WTC11 (cell line): ENCODE measurements around the gene ZGPAT.

ENCODE experiments used
- CREB1 ChIP-seq: sonication (generic); formaldehyde crosslinking; IDR thresholded peaks from 2 replicates; pipeline ENCODE4 v1.8.0; 2023; ENCODE audit warnings: mild to moderate bottlenecking, missing genetic modification reagents
- CTCF ChIP-seq: fragments of 200-600 bp; IDR thresholded peaks from 2 replicates; pipeline ENCODE4 v1.8.0; 2022; ENCODE audit warnings: antibody characterized with exemption
- FOXJ3 ChIP-seq: sonication (generic); formaldehyde crosslinking; IDR thresholded peaks from 2 replicates; pipeline ENCODE4 v1.9.0; 2021; ENCODE audit warnings: missing genetic modification reagents, mild to moderate bottlenecking, borderline replicate concordance
- PREB ChIP-seq: sonication (generic); formaldehyde crosslinking; IDR thresholded peaks from 2 replicates; pipeline ENCODE4 v1.8.1; 2022; ENCODE audit warnings: mild to moderate bottlenecking, missing genetic modification reagents, moderate library complexity, borderline replicate concordance
- ZBTB43 ChIP-seq: sonication (generic); formaldehyde crosslinking; IDR thresholded peaks from 2 replicates; pipeline ENCODE4 v1.8.1; 2023; ENCODE audit warnings: mild to moderate bottlenecking, missing genetic modification reagents
- ZNF281 ChIP-seq: sonication (generic); formaldehyde crosslinking; IDR thresholded peaks from 2 replicates; pipeline ENCODE4 v1.8.0; 2023; ENCODE audit warnings: mild to moderate bottlenecking, missing genetic modification reagents

- no peak for TF ChIP-seq PREB (CRISPR knock-in tag)
- no peak for TF ChIP-seq CREB1 (CRISPR knock-in tag)
- no peak for TF ChIP-seq ZBTB43 (CRISPR knock-in tag)
- no peak for TF ChIP-seq CTCF
- no peak for TF ChIP-seq FOXJ3 (CRISPR knock-in tag)
- TF ChIP-seq ZNF281 (CRISPR knock-in tag), result no peak
Measured at GRCh38 chr20:63750807-63751470, 43.1 kb downstream of the ZGPAT start.
